Measurements from ENCODE around the gene ENTR1.

Gene ENTR1

GRCh38 chr9:136391737-136392537, 18.5 kb downstream of the ENTR1 start:
- no peak overlapping the region for H3K27ac ChIP-seq
- H3K36me3 ChIP-seq = peaks cover 92 to 100% (median 98%) of the 10 kb centered on the region in 11 experiments
- TF ChIP-seq Cebpa-rat (IDR thresholded peaks at IDR 0.05) = no peak
- H3K9ac ChIP-seq = no peak overlapping the region; a peak in 2 of 22 replicates
- H3K9me3 ChIP-seq (replicated peaks in 1 of 11) = no peaks in the 10 kb centered on the region
- peaks cover 0 to 82% (median 57%) of the 10 kb centered on the region in 11 experiments; a peak in 18 of 22 replicates for H4K20me1 ChIP-seq
- no peak overlapping the region for H3K4me2 ChIP-seq
- H3K27me3 ChIP-seq = no peaks in the 10 kb centered on the region
- peaks cover 0 to 8% (median 0%) of the 10 kb centered on the region in 10 experiments; a peak in 1 of 20 replicates for H3K4me1 ChIP-seq
- H3K4me3 ChIP-seq = no peak overlapping the region

GRCh38 chr9:136389396-136389795, 21.0 kb downstream of the ENTR1 start:
- Histone ChIP-seq H4K20me1 (peaks cover 0 to 71% (median 44%) of the 10 kb centered on the region in 11 experiments; a peak in 19 of 22 replicates), H3K36me3 (peaks cover 87 to 100% (median 98%) of the 10 kb centered on the region in 11 experiments), H3K27me3 (no peaks in the 10 kb centered on the region), H3K9me3 (replicated peaks in 1 of 11) (no peaks in the 10 kb centered on the region), H3K9ac (peak overlapping the region in 5 of 11 experiments; percentile 0 to 21 (median 9); a peak in 4 of 22 replicates), H3K4me1 (peaks cover 0 to 30% (median 13%) of the 10 kb centered on the region in 10 experiments; a peak in 16 of 20 replicates), H3K27ac (no peak overlapping the region), H3K4me2 (no peak overlapping the region), H3K4me3 (no peak overlapping the region)
- no peak for TF ChIP-seq Cebpa-rat (IDR thresholded peaks at IDR 0.05)

- H3K27ac ChIP-seq = no peak overlapping the region
- no peaks in the 10 kb centered on the region for H3K27me3 ChIP-seq
- no peak overlapping the region for H3K9ac ChIP-seq
- H3K4me2 ChIP-seq = no peak overlapping the region
- H4K20me1 ChIP-seq = peaks cover 0 to 73% (median 53%) of the 10 kb centered on the region in 11 experiments; a peak in 19 of 22 replicates
- peaks cover 0 to 30% (median 14%) of the 10 kb centered on the region in 10 experiments; a peak in 16 of 20 replicates for H3K4me1 ChIP-seq
- H3K9me3 ChIP-seq (replicated peaks in 1 of 11) = no peaks in the 10 kb centered on the region
- H3K4me3 ChIP-seq = no peak overlapping the region
- peaks cover 87 to 100% (median 98%) of the 10 kb centered on the region in 11 experiments for H3K36me3 ChIP-seq
- TF ChIP-seq Cebpa-rat (IDR thresholded peaks at IDR 0.05) = no peak
Measured at GRCh38 chr9:136387217-136387616, 23.2 kb downstream of the ENTR1 start.

- Histone ChIP-seq H3K36me3 (peaks cover 87 to 100% (median 98%) of the 10 kb centered on the region in 11 experiments), H3K9me3 (replicated peaks in 1 of 11) (no peaks in the 10 kb centered on the region), H3K4me3 (no peak overlapping the region), H3K4me1 (peaks cover 0 to 30% (median 14%) of the 10 kb centered on the region in 10 experiments; a peak in 16 of 20 replicates), H3K27me3 (no peaks in the 10 kb centered on the region), H3K9ac (no peak overlapping the region), H4K20me1 (peaks cover 0 to 69% (median 45%) of the 10 kb centered on the region in 11 experiments; a peak in 18 of 22 replicates), H3K27ac (no peak overlapping the region), H3K4me2 (peak overlapping the region in 3 of 11 experiments; percentile 6 to 21 (median 17); a peak in 1 of 22 replicates)
- TF ChIP-seq Cebpa-rat (IDR thresholded peaks at IDR 0.05) = no peak
Measured at GRCh38 chr9:136386018-136386417, 24.4 kb downstream of the ENTR1 start.

- Histone ChIP-seq H4K20me1 (peaks cover 0 to 76% (median 44%) of the 10 kb centered on the region in 11 experiments; a peak in 18 of 22 replicates), H3K4me3 (no peak overlapping the region), H3K4me2 (peak overlapping the region in 9 of 11 experiments; percentile 0 to 34 (median 27); a peak in 10 of 22 replicates), H3K9me3 (replicated peaks in 1 of 11) (no peaks in the 10 kb centered on the region), H3K4me1 (peaks cover 0 to 30% (median 14%) of the 10 kb centered on the region in 10 experiments; a peak in 16 of 20 replicates), H3K27me3 (no peaks in the 10 kb centered on the region), H3K27ac (no peak overlapping the region), H3K9ac (no peak overlapping the region), H3K36me3 (peaks cover 89 to 100% (median 98%) of the 10 kb centered on the region in 11 experiments)
- no peak for TF ChIP-seq Cebpa-rat (IDR thresholded peaks at IDR 0.05)
Measured at GRCh38 chr9:136385015-136385414, 25.4 kb downstream of the ENTR1 start.

GRCh38 chr9:136383436-136383835, 27.0 kb downstream of the ENTR1 start:
- Histone ChIP-seq H3K36me3 (peaks cover 88 to 100% (median 96%) of the 10 kb centered on the region in 11 experiments), H3K4me1 (peaks cover 0 to 22% (median 14%) of the 10 kb centered on the region in 10 experiments; a peak in 16 of 20 replicates), H3K4me2 (no peak overlapping the region), H3K9ac (0 out of 22 replicates have a peak overlapping the region, but pooled peaks of 1 of the 11 experiments have one; percentile 22), H3K27me3 (no peaks in the 10 kb centered on the region), H4K20me1 (peaks cover 0 to 74% (median 39%) of the 10 kb centered on the region in 11 experiments; a peak in 17 of 22 replicates), H3K9me3 (replicated peaks in 1 of 11) (no peaks in the 10 kb centered on the region), H3K27ac (no peak overlapping the region), H3K4me3 (no peak overlapping the region)
- TF ChIP-seq Cebpa-rat (IDR thresholded peaks at IDR 0.05) = no peak

GRCh38 chr9:136381966-136382513, 28.4 kb downstream of the ENTR1 start:
- peaks cover 82 to 99% (median 92%) of the 10 kb centered on the region in 11 experiments for H3K36me3 ChIP-seq

GRCh38 chr9:136381311-136381710, 29.1 kb downstream of the ENTR1 start:
- no peaks in the 10 kb centered on the region for H3K27me3 ChIP-seq

More at GRCh38 chr9:136381966-136382513, 28.4 kb downstream of the ENTR1 start:
- Histone ChIP-seq H3K4me2 (no peak overlapping the region), H3K4me3 (no peak overlapping the region), H4K20me1 (peaks cover 0 to 78% (median 45%) of the 10 kb centered on the region in 11 experiments; a peak in 17 of 22 replicates), H3K27me3 (no peaks in the 10 kb centered on the region), H3K9me3 (replicated peaks in 1 of 11) (no peaks in the 10 kb centered on the region), H3K9ac (no peak overlapping the region), H3K4me1 (peaks cover 13 to 35% (median 24%) of the 10 kb centered on the region in 10 experiments), H3K27ac (no peak overlapping the region)
- no peak for TF ChIP-seq Cebpa-rat (IDR thresholded peaks at IDR 0.05)

GRCh38 chr9:136380381-136380780, 30.0 kb downstream of the ENTR1 start:
- Histone ChIP-seq H3K9me3 (replicated peaks in 1 of 11) (no peaks in the 10 kb centered on the region), H3K36me3 (peaks cover 69 to 97% (median 85%) of the 10 kb centered on the region in 11 experiments), H3K27ac (no peak overlapping the region), H4K20me1 (peaks cover 0 to 87% (median 45%) of the 10 kb centered on the region in 11 experiments; a peak in 17 of 22 replicates), H3K9ac (no peak overlapping the region), H3K27me3 (no peaks in the 10 kb centered on the region), H3K4me1 (peaks cover 30 to 39% (median 35%) of the 10 kb centered on the region in 10 experiments), H3K4me3 (no peak overlapping the region), H3K4me2 (no peak overlapping the region)
- TF ChIP-seq Cebpa-rat (IDR thresholded peaks at IDR 0.05) = no peak

More at GRCh38 chr9:136381311-136381710, 29.1 kb downstream of the ENTR1 start:
- Histone ChIP-seq H3K4me1 (peaks cover 20 to 36% (median 31%) of the 10 kb centered on the region in 10 experiments), H3K27ac (no peak overlapping the region), H3K9ac (no peak overlapping the region), H3K4me3 (no peak overlapping the region), H3K9me3 (replicated peaks in 1 of 11) (no peaks in the 10 kb centered on the region), H3K36me3 (peaks cover 77 to 97% (median 85%) of the 10 kb centered on the region in 11 experiments), H3K4me2 (no peak overlapping the region), H4K20me1 (peaks cover 0 to 82% (median 45%) of the 10 kb centered on the region in 11 experiments; a peak in 17 of 22 replicates)
- TF ChIP-seq Cebpa-rat (IDR thresholded peaks at IDR 0.05) = no peak
